ENCODE measurements around the gene ELF1.

DNA sequence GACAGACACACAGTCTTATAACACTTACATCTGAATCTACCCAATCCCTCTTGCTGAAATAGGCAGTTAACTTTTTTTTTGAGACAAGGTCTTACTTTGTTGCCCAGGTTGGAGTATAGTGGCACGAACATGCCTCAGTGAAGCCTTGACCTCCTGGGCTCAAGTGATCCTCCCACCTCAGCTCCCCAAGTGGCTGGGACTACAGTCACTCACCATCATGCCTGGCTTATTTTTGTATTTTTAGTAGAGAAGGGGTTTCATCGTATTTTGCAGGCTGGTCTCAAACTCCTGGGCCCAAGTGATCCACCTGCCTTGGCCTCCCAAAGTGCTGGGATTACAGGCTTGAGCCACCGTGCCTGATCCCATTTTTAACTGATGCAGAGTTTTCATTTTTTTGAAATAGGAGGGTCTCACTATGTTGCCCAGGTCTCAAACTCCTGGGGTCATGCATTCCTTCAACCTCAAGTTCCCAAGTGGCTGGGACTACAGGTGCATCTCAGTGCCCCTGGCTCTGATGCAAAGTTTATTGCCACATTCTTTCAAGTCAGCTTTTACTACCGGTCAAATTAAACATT, 7.6 kb downstream of the ELF1 start:
- TF ChIP-seq, protein P1, sequence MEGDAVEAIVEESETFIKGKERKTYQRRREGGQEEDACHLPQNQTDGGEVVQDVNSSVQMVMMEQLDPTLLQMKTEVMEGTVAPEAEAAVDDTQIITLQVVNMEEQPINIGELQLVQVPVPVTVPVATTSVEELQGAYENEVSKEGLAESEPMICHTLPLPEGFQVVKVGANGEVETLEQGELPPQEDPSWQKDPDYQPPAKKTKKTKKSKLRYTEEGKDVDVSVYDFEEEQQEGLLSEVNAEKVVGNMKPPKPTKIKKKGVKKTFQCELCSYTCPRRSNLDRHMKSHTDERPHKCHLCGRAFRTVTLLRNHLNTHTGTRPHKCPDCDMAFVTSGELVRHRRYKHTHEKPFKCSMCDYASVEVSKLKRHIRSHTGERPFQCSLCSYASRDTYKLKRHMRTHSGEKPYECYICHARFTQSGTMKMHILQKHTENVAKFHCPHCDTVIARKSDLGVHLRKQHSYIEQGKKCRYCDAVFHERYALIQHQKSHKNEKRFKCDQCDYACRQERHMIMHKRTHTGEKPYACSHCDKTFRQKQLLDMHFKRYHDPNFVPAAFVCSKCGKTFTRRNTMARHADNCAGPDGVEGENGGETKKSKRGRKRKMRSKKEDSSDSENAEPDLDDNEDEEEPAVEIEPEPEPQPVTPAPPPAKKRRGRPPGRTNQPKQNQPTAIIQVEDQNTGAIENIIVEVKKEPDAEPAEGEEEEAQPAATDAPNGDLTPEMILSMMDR (IDR thresholded peaks at IDR 0.05), result no peak
- no peak for TF ChIP-seq POLR2A (IDR thresholded peaks at IDR 0.05)

Measured in esophagus squamous epithelium (tissue), 4 donors.